Neural crest cell (in vitro differentiated cells): Measurements from ENCODE around the gene NHERF2. TPM values are rescaled to one million over a fixed set of nuclear protein-coding genes. Genes with fewer than 3 reads are reported as not detected.

Source experiments
- DNase-seq: peaks from one replicate; pipeline ENCODE4 v3.0.0; 2021; ENCODE audit warnings: low read depth, mixed read lengths, low spot score
- H3K27ac Mint-ChIP-seq: one replicate; pipeline ENCODE4 v1.8.0; 2021; ENCODE audit warnings: mild to moderate bottlenecking, mixed read lengths; ENCODE audit not compliant: unreplicated experiment
- H3K27me3 Mint-ChIP-seq: 2 replicates; pipeline ENCODE4 v1.8.0; 2021; ENCODE audit warnings: low read depth, mild to moderate bottlenecking, mixed read lengths
- H3K36me3 Mint-ChIP-seq: 2 replicates; pipeline ENCODE4 v1.8.0; 2021; ENCODE audit warnings: low read depth, mild to moderate bottlenecking, mixed read lengths
- H3K4me1 Mint-ChIP-seq: 2 replicates; pipeline ENCODE4 v1.8.0; 2021; ENCODE audit warnings: mixed read lengths
- H3K4me3 Mint-ChIP-seq: one replicate; pipeline ENCODE4 v1.8.0; 2021; ENCODE audit warnings: mild to moderate bottlenecking, mixed read lengths
- H3K9me3 Mint-ChIP-seq: 2 replicates; pipeline ENCODE4 v1.8.0; 2021; ENCODE audit warnings: mixed read lengths
- total RNA-seq: library from RNA; stranded (reverse); gene quantifications from 2 replicates; pipeline ENCODE4 v1.2.1, GENCODE V29; 2021
- TF ChIP-seq, protein P1 (sequence below): fragments of 200-600 bp; sonication (generic); conservative IDR thresholded peaks from 2 replicates; pipeline ENCODE4 v1.5.0; 2021; ENCODE audit warnings: antibody characterized with exemption, mild to moderate bottlenecking

NHERF2 gene
- total RNA-seq, 1 donor from 2014 or later = 8.1 TPM

DNA sequence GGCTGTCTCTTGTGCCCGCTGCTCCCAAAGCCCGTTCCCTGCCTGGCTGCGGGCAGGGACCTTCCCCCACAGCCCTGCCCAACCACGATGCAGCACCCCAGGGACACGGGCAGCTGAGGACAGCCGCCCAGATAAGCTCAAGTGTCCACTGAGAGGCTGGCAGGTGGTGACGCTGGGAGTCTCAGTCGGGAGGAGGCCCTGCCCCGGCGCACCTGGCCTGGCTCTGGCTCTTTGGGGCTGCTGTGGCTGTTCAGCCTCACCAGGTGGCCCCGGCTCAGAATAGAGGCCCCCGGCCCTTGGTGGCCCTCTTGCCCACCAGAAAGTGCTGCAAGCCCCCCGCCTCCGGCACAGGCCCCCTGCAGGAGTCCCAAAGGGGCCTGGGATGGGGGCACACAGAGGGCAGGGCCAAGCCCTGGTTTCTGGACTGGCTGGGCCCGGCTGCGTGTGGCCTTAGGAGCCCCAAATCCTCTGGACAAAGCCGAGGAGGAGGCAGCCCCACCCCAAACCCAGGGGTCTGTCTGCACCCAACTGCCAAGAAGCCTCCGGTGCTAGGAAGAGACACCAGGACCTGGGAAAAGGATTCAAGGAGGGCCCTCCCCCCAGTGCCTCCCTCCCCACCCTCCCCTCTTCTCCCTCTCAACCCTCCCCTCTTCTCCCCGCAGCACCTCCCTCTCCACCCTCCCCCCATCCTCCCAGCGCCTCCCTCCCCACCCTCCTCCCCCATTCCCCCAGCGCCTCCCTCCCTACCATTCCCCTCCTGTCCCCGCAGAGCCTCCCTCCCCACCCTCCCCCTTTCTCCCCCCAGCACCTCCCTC is 15.7 kb downstream of the NHERF2 start:
- Mint-ChIP-seq H3K27me3 (no peaks in the 10 kb centered on the region), H3K36me3 (no peaks in the 10 kb centered on the region), H3K27ac (no peak overlapping the region), H3K4me3 (no peak overlapping the region), H3K4me1 (peaks cover 14% of the 10 kb centered on the region), H3K9me3 (no peaks in the 10 kb centered on the region)
- TF ChIP-seq, protein P1, sequence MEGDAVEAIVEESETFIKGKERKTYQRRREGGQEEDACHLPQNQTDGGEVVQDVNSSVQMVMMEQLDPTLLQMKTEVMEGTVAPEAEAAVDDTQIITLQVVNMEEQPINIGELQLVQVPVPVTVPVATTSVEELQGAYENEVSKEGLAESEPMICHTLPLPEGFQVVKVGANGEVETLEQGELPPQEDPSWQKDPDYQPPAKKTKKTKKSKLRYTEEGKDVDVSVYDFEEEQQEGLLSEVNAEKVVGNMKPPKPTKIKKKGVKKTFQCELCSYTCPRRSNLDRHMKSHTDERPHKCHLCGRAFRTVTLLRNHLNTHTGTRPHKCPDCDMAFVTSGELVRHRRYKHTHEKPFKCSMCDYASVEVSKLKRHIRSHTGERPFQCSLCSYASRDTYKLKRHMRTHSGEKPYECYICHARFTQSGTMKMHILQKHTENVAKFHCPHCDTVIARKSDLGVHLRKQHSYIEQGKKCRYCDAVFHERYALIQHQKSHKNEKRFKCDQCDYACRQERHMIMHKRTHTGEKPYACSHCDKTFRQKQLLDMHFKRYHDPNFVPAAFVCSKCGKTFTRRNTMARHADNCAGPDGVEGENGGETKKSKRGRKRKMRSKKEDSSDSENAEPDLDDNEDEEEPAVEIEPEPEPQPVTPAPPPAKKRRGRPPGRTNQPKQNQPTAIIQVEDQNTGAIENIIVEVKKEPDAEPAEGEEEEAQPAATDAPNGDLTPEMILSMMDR = no peak
- no peak for DNase-seq

GRCh38 chr16:2042986-2043666 is 16.4 kb downstream of the NHERF2 start:
- TF ChIP-seq, protein P1 = no peak
- H3K27me3 Mint-ChIP-seq = no peaks in the 10 kb centered on the region
- H3K4me1 Mint-ChIP-seq = peaks cover 14% of the 10 kb centered on the region
- no peak for DNase-seq
- no peaks in the 10 kb centered on the region for H3K9me3 Mint-ChIP-seq
- H3K4me3 Mint-ChIP-seq = no peak overlapping the region
- no peaks in the 10 kb centered on the region for H3K36me3 Mint-ChIP-seq
- H3K27ac Mint-ChIP-seq = no peak overlapping the region

GRCh38 chr16:2043667-2044451 is 17.2 kb downstream of the NHERF2 start:
- H3K4me3 Mint-ChIP-seq = no peak overlapping the region
- no peak for DNase-seq
- H3K9me3 Mint-ChIP-seq = no peaks in the 10 kb centered on the region
- H3K36me3 Mint-ChIP-seq = no peaks in the 10 kb centered on the region
- TF ChIP-seq, protein P1 = no peak
- H3K27ac Mint-ChIP-seq = no peak overlapping the region
- H3K27me3 Mint-ChIP-seq = no peaks in the 10 kb centered on the region
- H3K4me1 Mint-ChIP-seq = peaks cover 21% of the 10 kb centered on the region

GRCh38 chr16:2044541-2044940 is 17.8 kb downstream of the NHERF2 start:
- no peaks in the 10 kb centered on the region for H3K9me3 Mint-ChIP-seq
- no peaks in the 10 kb centered on the region for H3K27me3 Mint-ChIP-seq
- TF ChIP-seq, protein P1 = no peak
- no peaks in the 10 kb centered on the region for H3K36me3 Mint-ChIP-seq
- no peak overlapping the region for H3K4me3 Mint-ChIP-seq
- peaks cover 20% of the 10 kb centered on the region for H3K4me1 Mint-ChIP-seq
- DNase-seq = no peak
- H3K27ac Mint-ChIP-seq = no peak overlapping the region
